ENCODE measurements around the gene ZC3HAV1.

DNA sequence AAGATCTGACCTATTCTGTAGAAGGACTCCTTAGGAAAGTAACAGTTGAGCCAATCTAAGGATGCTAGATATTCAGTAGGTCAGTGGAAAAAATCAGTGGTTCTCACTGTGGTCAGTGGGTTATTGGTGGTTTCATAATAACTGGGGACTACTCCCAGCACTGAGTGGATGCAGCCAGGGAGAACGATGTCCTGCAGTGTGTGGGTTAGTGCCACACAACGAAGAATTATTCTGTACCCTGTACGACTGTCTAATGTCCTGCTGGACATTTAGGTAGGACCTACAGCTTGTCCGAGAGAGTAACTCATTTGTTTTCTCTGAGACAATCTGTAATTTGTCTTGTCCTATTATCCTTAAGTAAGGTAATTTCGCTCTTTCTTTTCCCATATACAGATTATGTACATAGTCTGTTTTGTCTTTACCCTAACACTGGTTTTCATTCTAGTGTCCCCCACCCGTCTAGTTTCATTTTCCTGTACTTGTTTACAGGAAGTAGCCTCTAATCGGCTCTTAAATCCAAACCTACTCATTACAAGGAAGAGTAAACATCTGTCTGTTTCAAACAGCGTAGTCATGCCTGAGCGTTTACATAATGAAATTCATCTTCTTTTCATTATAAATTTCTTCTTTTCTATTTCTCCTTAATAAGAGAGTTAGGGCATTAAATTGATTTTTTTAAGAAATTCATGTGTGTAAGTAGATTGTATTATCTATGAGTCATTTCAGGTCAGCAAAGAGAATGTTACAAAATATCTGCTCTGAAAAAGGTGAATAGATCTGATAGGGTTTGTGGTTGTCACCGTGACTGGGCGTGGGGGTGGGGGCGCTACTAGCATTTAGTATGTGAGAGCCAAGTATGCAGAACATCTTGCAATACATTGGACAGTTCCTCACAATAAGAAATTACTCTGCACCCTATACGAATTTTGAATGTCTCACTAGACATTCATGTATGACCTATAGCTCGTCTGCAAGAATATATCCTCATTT lies 65.4 kb downstream of the ZC3HAV1 start:
- TF ChIP-seq, protein P1, sequence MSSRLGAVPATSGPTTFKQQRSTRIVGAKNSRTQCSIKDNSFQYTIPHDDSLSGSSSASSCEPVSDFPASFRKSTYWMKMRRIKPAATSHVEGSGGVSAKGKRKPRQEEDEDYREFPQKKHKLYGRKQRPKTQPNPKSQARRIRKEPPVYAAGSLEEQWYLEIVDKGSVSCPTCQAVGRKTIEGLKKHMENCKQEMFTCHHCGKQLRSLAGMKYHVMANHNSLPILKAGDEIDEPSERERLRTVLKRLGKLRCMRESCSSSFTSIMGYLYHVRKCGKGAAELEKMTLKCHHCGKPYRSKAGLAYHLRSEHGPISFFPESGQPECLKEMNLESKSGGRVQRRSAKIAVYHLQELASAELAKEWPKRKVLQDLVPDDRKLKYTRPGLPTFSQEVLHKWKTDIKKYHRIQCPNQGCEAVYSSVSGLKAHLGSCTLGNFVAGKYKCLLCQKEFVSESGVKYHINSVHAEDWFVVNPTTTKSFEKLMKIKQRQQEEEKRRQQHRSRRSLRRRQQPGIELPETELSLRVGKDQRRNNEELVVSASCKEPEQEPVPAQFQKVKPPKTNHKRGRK (CRISPR knock-in tag; IDR thresholded peaks at IDR 0.05; ENCODE audit: borderline replicate concordance): no peak
- TF ChIP-seq ZNF263 (CRISPR knock-in tag; IDR thresholded peaks at IDR 0.05; ENCODE audit: low read depth) (no peak), JUN (CRISPR knock-in tag; IDR thresholded peaks at IDR 0.05) (no peak), NR1H2 (CRISPR knock-in tag; IDR thresholded peaks at IDR 0.05) (no peak), MAX (CRISPR knock-in tag; IDR thresholded peaks at IDR 0.05) (no peak), CBFB (CRISPR knock-in tag; IDR thresholded peaks at IDR 0.05; ENCODE audit: low read depth) (no peak), ZMAT4 (CRISPR knock-in tag; IDR thresholded peaks at IDR 0.05) (no peak), CREM (CRISPR knock-in tag; IDR thresholded peaks at IDR 0.05) (no peak), SMAD3 (CRISPR knock-in tag; IDR thresholded peaks at IDR 0.05; ENCODE audit: borderline replicate concordance) (no peak), PRDM15 (CRISPR knock-in tag; IDR thresholded peaks at IDR 0.05) (no peak), NFE2L1 (CRISPR knock-in tag; IDR thresholded peaks at IDR 0.05) (no peak)
- TF ChIP-seq, protein P2, sequence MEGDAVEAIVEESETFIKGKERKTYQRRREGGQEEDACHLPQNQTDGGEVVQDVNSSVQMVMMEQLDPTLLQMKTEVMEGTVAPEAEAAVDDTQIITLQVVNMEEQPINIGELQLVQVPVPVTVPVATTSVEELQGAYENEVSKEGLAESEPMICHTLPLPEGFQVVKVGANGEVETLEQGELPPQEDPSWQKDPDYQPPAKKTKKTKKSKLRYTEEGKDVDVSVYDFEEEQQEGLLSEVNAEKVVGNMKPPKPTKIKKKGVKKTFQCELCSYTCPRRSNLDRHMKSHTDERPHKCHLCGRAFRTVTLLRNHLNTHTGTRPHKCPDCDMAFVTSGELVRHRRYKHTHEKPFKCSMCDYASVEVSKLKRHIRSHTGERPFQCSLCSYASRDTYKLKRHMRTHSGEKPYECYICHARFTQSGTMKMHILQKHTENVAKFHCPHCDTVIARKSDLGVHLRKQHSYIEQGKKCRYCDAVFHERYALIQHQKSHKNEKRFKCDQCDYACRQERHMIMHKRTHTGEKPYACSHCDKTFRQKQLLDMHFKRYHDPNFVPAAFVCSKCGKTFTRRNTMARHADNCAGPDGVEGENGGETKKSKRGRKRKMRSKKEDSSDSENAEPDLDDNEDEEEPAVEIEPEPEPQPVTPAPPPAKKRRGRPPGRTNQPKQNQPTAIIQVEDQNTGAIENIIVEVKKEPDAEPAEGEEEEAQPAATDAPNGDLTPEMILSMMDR (IDR thresholded peaks at IDR 0.05): no peak
- TF ChIP-seq, protein P3, sequence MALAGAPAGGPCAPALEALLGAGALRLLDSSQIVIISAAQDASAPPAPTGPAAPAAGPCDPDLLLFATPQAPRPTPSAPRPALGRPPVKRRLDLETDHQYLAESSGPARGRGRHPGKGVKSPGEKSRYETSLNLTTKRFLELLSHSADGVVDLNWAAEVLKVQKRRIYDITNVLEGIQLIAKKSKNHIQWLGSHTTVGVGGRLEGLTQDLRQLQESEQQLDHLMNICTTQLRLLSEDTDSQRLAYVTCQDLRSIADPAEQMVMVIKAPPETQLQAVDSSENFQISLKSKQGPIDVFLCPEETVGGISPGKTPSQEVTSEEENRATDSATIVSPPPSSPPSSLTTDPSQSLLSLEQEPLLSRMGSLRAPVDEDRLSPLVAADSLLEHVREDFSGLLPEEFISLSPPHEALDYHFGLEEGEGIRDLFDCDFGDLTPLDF (CRISPR knock-in tag; IDR thresholded peaks at IDR 0.05): no peak

All from WTC11 (cell line).